Endometrium (tissue), 2 donors: Measurements from ENCODE around the gene CCT6A.
"Not testable (repeated sequence)": the region's sequence is repeated elsewhere in the genome, so short reads cannot be mapped to it uniquely, and the experiment has no call there.

Experiments used
- FAIRE-seq: peaks from 2 replicates; lab custom pipeline; 2012; peaks lifted over from hg19 to GRCh38; lab: Jason Lieb, UNC
- donor health status: control.
- donor health status: control.

CCT6A gene

DNA sequence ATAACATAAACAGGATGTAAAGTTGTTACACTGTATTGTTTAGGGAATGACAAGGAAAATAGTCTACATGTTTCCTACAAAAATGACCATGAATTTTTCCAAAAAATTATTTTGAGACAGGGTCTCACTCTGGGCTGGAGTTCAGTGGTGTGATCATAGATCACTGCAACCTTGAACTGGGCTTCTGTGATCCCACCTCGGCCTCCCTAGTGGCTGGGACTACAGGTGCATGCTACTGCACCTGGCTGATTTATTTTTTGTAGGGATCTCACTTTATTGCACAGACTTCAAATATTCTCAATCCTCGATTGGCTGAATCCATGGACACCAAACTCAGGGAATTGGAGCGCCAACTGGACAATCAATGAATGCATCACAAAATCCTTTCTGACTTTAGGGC, 48.1 kb downstream of the CCT6A start:
- FAIRE-seq, result no peak

DNA sequence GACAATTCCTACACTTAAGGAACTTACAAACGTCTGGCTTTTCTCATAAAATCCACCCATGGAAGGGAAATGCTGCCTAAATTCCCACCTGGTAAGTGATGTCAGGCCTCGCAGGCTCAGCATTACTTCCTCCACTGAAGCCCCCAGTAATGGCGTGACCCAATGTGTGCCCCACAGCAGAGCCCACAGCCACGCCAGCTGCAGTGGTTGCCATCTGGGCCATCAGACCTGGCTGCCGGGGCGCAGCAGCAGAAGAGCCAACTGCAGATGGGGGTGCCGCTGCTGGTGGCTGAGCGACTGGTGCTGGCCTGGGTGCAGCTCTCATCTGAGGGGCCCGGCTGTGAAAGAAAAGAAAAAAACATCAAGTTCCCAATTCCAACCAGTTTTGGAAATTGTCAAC, 52.6 kb downstream of the CCT6A start:
- not testable (repeated sequence) for FAIRE-seq

DNA sequence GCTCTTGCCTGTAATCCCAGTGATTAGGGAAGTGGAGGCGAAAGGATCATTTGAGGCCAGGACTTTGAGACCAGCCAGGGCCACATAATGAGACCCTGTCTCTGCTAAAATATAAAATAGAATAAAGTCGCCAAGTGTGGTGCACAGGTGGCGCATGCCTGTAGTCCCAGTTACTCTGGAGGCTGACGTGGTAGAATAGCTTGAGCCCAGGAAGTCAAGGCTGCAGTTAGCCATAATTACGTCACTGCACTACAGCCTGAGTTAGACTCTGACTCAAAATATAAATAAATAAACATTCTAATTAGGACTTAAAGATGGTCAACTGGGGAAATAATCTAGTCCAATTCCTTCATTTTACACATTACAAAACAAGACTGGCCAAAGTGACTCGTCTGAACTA, 53.9 kb downstream of the CCT6A start:
- FAIRE-seq, result no peak

DNA sequence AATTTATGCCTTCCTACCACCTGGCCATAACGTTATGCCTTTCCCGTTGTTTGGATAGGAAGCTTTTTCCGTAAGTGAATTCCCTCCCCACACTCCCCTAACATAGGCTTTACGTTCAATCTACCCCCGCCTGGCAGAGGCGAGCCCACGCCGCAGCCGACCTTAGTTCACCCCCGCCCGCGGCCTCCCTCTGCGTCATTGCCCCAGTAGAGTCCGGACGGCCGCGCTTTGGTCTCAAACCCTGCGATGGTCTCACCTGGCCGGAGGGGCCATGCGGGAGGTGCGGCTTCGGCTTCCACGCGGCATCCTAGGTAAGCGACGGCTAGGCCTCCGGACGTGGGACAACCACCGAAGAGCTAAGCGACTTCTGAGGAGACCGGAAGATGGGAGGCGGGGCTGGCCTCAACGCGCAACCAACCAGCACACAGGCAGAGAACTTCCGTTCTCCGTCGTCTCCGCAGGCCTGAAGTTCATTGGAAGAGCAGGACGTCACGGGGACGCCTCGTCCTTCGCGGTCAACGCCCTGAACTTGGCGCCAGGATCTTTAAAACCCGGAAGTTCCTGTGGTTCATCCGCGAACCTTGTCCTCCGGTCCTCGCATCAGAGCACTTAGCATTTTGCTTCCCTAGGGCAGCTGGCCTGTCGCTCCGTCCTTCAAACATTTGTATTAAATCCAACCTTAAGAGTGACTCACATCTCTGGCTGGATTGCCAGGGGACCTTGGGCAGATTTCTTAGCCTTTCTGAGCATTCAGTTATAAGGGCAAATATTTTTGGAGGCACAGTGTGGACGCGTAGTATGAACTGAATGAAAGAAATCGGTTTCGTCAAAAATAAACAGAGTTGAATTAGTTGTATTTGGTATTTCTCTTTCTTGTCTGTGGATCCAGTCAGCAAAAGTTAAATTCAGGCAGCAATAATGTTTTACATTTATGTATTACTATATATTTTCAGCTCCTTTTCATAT, 54.8 kb downstream of the CCT6A start, which contains the start of gene CHCHD2:
TSS of gene CHCHD2 (minus strand) at position 369 of the 966 bp plus-strand sequence. CDS start at position 306, 63 bp downstream.
- FAIRE-seq, result peak; percentile 94

DNA sequence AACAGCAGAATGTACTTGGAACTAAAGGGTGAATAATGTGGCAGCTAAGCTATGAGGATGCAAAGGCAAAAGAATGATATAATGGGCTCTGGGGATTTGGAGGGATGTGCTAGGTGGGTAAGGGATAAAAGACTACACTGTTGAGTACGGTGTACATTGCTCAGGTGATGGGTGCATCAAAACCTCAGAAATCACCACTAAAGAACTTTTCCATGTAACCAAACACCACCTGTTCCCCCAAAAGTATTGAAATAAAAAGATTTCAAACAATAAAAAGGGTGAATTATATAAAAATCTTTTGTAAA, 56.3 kb downstream of the CCT6A start:
- FAIRE-seq, result no peak

DNA sequence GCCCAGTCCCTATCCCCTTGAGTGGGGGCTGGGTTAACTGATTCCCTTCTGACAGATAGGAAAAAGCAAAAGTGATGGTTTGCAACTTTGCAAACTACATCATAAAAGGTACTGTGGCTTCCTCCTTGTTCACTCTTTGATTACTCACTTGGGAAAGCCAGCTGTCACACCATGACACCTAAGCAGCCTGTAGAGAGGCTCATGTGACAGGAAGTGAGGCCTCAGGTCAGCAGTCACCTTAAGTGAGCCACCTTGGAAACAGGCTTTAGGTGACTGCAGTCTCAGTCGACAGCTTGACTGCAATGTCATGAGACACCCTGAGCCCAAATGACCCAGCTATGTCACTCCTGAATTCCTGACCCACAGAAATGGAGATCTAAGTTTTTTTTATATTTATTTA, 59.0 kb downstream of the CCT6A start:
- no peak for FAIRE-seq

DNA sequence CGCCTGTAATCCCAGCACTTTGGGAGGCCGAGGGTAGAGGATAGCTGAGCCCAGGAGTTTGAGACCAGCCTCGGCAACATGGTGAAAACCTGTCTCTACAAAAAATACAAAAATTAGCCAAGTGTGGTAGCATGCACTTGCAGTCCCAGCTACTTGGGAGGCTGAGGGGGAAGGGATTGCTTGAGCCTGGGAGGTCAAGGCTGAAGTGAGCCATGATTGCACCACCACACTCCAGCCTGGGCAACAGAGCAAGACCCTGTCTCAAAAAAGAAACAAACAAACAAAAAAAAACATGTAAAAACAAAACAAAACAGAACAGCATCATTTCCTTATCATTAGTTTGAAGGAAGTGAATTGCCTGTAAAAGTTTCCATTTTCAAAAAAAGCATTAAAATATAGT, 60.7 kb downstream of the CCT6A start:
- not testable (repeated sequence) for FAIRE-seq
